Ishikawa (cell line): Measurements from ENCODE around the gene KPNA5.

ENCODE experiments used
- CEBPB ChIP-seq: IDR thresholded peaks from 2 replicates; pipeline ENCODE4 v1.6.1; 2012
- CREB1 ChIP-seq: IDR thresholded peaks from 2 replicates; pipeline ENCODE4 v1.6.1; 2012; ENCODE audit warnings: low read depth
- EGR1 ChIP-seq: IDR thresholded peaks from 2 replicates; pipeline ENCODE4 v1.6.1; 2012
- EP300 ChIP-seq: IDR thresholded peaks from 2 replicates; pipeline ENCODE4 v1.6.1; 2012; ENCODE audit warnings: borderline replicate concordance
- FOXM1 ChIP-seq: IDR thresholded peaks from 2 replicates; pipeline ENCODE4 v1.6.1; 2012; ENCODE audit warnings: low read depth, borderline replicate concordance
- MAX ChIP-seq: IDR thresholded peaks from 2 replicates; pipeline ENCODE4 v1.6.1; 2012
- RAD21 ChIP-seq: IDR thresholded peaks from 2 replicates; pipeline ENCODE4 v1.6.1; 2012; ENCODE audit warnings: low read depth
- REST ChIP-seq: IDR thresholded peaks from 2 replicates; pipeline ENCODE4 v1.6.1; 2012; ENCODE audit warnings: low read depth, mild to moderate bottlenecking
- TAF1 ChIP-seq: IDR thresholded peaks from 2 replicates; pipeline ENCODE4 v1.6.1; 2012; ENCODE audit warnings: low read depth, mild to moderate bottlenecking
- TCF12 ChIP-seq: IDR thresholded peaks from 2 replicates; pipeline ENCODE4 v1.6.1; 2012; ENCODE audit warnings: low read depth
- USF1 ChIP-seq: IDR thresholded peaks from 2 replicates; pipeline ENCODE4 v1.6.1; 2012

DNA sequence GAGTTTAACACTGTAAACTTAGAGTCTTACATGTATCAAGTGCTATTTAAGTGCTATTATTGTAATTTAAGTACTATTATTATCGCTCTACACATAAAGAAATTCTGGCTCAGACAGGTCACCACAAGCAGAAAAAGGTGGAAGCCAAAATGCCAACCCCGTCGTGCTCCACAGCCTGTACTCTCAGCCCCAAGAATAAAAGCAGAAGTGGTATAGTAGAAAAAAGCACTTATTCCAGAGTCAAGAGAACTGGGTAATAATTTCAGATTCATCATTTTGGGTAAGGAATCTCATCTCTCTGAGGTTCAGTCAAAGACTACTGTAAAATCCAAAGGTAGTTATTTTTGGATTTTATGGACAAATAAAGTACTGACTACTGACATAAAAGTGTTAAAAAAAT, 13.4 kb upstream of the KPNA5 start:
- TF ChIP-seq REST (no peak), EP300 (no peak), MAX (no peak), EGR1 (no peak), CEBPB (no peak), RAD21 (no peak), TAF1 (no peak), FOXM1 (no peak), CREB1 (no peak), TCF12 (no peak), USF1 (no peak)
